ENCODE measurements around the gene MAP3K3. TPM values are rescaled to one million over a fixed set of nuclear protein-coding genes. Genes with fewer than 3 reads are reported as not detected.

The MAP3K3 gene
- total and polyA plus RNA-seq, 9 of the 15 experiments (the other 6 are each of a cell fraction or from before 2014, with no cell fraction given), result 0.69 to 16.5 (median 12.1) TPM

DNA sequence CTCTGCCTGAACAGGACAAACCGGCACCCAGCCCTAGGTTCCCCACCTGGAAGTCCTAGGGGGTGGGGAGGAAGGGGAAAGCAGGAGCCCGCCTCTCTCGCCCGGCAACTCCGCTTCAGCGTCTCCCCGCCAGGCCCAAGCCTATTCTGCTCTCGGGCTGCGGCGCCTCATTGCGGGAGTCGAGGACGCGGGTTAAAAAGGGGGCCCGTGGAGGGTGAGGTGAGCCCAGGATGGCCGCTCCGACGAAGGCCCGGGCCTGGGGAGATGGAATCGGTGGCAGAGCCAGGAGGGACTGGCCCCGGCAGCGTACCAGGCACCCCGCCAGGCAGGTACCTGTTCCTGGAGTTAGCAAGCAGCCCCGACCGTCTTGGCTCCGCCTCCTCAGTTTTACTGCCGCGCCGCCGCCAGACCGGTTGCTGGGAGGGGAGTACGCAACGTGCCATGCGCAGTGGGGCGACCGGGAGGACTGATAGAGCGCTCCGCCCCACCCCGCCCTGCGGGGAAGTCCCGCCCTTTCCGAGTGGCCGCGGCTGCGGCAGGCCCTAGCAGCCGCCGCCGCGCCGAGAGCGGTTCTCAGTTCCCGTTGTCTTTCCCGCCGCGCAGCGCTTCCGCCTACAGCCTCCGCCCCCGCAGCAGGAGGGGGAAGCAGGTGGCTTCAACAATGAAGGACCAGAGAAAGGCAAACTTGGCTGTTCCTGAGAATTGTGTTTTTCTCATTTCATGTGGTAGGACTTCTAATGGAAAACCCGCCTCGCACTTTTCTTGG, 119.4 kb downstream of the MAP3K3 start, which contains the start of gene STRADA (continued):
- TF ChIP-seq, protein P1, sequence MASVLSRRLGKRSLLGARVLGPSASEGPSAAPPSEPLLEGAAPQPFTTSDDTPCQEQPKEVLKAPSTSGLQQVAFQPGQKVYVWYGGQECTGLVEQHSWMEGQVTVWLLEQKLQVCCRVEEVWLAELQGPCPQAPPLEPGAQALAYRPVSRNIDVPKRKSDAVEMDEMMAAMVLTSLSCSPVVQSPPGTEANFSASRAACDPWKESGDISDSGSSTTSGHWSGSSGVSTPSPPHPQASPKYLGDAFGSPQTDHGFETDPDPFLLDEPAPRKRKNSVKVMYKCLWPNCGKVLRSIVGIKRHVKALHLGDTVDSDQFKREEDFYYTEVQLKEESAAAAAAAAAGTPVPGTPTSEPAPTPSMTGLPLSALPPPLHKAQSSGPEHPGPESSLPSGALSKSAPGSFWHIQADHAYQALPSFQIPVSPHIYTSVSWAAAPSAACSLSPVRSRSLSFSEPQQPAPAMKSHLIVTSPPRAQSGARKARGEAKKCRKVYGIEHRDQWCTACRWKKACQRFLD (CRISPR knock-in tag; IDR thresholded peaks at IDR 0.05), result peak; percentile 79
- TF ChIP-seq GTF2F1 (IDR thresholded peaks at IDR 0.05; ENCODE audit: low read depth, low read length), result peak; percentile 54; the same call in 1 of the 2 replicates
- TF ChIP-seq SETDB1 (IDR thresholded peaks at IDR 0.05; ENCODE audit: low read length), result no peak
- TF ChIP-seq L3MBTL2 (IDR thresholded peaks at IDR 0.05), result peak; percentile 94
- peak; percentile 96 for TF ChIP-seq RBM22 (IDR thresholded peaks at IDR 0.05; ENCODE audit: low read depth, low read length, poor library complexity, severe bottlenecking)
- TF ChIP-seq, protein P2, sequence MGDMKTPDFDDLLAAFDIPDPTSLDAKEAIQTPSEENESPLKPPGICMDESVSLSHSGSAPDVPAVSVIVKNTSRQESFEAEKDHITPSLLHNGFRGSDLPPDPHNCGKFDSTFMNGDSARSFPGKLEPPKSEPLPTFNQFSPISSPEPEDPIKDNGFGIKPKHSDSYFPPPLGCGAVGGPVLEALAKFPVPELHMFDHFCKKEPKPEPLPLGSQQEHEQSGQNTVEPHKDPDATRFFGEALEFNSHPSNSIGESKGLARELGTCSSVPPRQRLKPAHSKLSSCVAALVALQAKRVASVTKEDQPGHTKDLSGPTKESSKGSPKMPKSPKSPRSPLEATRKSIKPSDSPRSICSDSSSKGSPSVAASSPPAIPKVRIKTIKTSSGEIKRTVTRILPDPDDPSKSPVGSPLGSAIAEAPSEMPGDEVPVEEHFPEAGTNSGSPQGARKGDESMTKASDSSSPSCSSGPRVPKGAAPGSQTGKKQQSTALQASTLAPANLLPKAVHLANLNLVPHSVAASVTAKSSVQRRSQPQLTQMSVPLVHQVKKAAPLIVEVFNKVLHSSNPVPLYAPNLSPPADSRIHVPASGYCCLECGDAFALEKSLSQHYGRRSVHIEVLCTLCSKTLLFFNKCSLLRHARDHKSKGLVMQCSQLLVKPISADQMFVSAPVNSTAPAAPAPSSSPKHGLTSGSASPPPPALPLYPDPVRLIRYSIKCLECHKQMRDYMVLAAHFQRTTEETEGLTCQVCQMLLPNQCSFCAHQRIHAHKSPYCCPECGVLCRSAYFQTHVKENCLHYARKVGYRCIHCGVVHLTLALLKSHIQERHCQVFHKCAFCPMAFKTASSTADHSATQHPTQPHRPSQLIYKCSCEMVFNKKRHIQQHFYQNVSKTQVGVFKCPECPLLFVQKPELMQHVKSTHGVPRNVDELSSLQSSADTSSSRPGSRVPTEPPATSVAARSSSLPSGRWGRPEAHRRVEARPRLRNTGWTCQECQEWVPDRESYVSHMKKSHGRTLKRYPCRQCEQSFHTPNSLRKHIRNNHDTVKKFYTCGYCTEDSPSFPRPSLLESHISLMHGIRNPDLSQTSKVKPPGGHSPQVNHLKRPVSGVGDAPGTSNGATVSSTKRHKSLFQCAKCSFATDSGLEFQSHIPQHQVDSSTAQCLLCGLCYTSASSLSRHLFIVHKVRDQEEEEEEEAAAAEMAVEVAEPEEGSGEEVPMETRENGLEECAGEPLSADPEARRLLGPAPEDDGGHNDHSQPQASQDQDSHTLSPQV (IDR thresholded peaks at IDR 0.05), result peak; percentile 68; the same call in 1 of the 2 replicates
- TF ChIP-seq, protein P3, sequence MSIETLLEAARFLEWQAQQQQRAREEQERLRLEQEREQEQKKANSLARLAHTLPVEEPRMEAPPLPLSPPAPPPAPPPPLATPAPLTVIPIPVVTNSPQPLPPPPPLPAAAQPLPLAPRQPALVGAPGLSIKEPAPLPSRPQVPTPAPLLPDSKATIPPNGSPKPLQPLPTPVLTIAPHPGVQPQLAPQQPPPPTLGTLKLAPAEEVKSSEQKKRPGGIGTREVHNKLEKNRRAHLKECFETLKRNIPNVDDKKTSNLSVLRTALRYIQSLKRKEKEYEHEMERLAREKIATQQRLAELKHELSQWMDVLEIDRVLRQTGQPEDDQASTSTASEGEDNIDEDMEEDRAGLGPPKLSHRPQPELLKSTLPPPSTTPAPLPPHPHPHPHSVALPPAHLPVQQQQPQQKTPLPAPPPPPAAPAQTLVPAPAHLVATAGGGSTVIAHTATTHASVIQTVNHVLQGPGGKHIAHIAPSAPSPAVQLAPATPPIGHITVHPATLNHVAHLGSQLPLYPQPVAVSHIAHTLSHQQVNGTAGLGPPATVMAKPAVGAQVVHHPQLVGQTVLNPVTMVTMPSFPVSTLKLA (conservative IDR thresholded peaks at IDR 0.05), result peak; percentile 53 to 74; a peak in 3 of 4 replicates
- TF ChIP-seq BRF1 (IDR thresholded peaks at IDR 0.05; ENCODE audit: borderline replicate concordance, extremely low read depth, insufficient read length), result no peak
- TF ChIP-seq FOXK2 (conservative IDR thresholded peaks at IDR 0.05 in 1 of 2, IDR thresholded peaks at IDR 0.05 in 1 of 2; ENCODE audit: low read depth in 2 of 2), result no peak
- TF ChIP-seq STAT5B (CRISPR knock-in tag; IDR thresholded peaks at IDR 0.05), result no peak
- TF ChIP-seq IFI16 (CRISPR knock-in tag; IDR thresholded peaks at IDR 0.05), result no peak
- peak; percentile 14 for TF ChIP-seq GTF2B (IDR thresholded peaks at IDR 0.05; ENCODE audit: extremely low read depth, insufficient read length)
- no peak for TF ChIP-seq ID3 (CRISPR knock-in tag; IDR thresholded peaks at IDR 0.05)
- TF ChIP-seq ID3 (tag; IDR thresholded peaks at IDR 0.05), result no peak
- TF ChIP-seq PHF8 (IDR thresholded peaks at IDR 0.05; ENCODE audit: borderline replicate concordance, low read length), result peak; percentile 87
